ENCODE results near the gene CTDSPL.
A peak's percentile ranks its signal among the peaks of the same experiment; 100 is the strongest.
"Not testable (repeated sequence)": the region's sequence is repeated elsewhere in the genome, so short reads cannot be mapped to it uniquely, and the experiment has no call there.

CTDSPL gene

GRCh38 chr3:37984051-37984450, 122.4 kb downstream of the CTDSPL start:
- FAIRE-seq (no peak), DNase-seq (ENCODE audit: insufficient read length, low spot score) (no peak)

GRCh38 chr3:37984596-37984995, 122.9 kb downstream of the CTDSPL start:
- no peak for DNase-seq (ENCODE audit: insufficient read length, low spot score)
- no peak for FAIRE-seq

GRCh38 chr3:37985637-37986320, 124.1 kb downstream of the CTDSPL start:
- DNase-seq (ENCODE audit: insufficient read length, low spot score) (no peak), FAIRE-seq (no peak)

DNA sequence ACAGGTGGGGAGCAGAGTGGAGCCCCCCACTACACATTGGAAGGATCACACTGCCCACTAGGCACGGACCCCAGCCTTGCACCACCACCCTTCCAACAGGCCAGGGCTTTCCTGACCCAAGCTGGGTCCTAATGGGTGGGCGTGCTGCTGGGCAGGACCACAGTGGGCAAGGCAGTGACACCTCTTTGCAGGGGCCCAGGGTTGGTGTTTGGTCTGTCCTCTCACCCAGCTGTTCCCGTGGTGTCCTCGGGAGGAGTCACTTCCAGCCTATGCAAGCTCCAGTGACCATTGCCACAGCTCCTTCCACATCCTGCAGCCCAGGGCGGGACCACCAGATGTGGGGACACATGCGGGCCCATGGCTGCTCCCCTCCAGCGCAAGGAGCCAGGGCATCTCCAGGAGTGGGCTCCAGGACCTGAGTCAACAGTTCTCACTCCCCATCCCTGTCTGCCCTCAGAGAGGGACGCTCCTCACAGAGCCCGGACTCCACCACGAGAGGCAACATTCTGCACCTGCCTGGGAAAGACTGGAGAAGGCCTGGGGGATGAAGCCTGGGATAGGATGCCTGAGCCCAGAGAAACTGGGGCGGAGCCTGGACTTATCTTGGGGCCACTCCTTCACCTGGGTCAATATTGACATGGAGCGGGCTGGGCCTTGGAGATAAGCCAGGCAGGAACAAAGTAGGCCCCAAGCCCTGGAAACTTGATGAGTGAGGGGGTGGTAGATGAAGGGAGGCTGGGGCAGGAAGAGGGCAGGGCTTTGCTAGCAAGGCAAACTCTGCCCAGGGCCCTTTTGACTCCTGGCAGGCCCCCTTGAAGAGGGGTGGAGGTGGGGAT, 125.0 kb downstream of the CTDSPL start:
- FAIRE-seq (no peak), DNase-seq (ENCODE audit: insufficient read length, low spot score) (no peak)

GRCh38 chr3:37987315-37987697, 125.6 kb downstream of the CTDSPL start:
- FAIRE-seq (no peak), DNase-seq (ENCODE audit: insufficient read length, low spot score) (no peak)

GRCh38 chr3:37987751-37988179, 126.1 kb downstream of the CTDSPL start:
- FAIRE-seq (no peak), DNase-seq (ENCODE audit: insufficient read length, low spot score) (no peak)

DNA sequence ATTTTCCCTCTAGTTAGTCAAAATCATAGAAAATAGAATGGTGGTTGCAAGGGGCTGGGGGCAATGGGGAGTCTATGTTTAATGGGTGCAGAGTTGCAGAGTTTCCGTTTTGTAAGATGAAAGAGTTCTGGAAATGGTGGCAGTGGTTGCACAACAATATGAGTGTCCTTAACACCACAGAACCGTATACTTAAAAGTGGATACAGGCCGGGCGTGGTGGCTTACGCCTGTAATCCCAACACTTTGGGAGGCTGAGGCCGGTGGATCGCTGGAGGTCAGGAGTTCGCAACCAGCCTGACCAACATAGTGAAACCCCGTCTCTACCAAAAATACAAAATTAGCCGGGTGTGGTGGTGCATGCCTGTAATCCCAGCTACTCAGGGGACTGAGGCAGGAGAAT, 126.7 kb downstream of the CTDSPL start:
- FAIRE-seq; DNase-seq (ENCODE audit: insufficient read length, low spot score): not testable (repeated sequence)

GRCh38 chr3:37988931-37989525, 127.3 kb downstream of the CTDSPL start:
- FAIRE-seq (no peak), DNase-seq (ENCODE audit: insufficient read length, low spot score) (no peak)

DNA sequence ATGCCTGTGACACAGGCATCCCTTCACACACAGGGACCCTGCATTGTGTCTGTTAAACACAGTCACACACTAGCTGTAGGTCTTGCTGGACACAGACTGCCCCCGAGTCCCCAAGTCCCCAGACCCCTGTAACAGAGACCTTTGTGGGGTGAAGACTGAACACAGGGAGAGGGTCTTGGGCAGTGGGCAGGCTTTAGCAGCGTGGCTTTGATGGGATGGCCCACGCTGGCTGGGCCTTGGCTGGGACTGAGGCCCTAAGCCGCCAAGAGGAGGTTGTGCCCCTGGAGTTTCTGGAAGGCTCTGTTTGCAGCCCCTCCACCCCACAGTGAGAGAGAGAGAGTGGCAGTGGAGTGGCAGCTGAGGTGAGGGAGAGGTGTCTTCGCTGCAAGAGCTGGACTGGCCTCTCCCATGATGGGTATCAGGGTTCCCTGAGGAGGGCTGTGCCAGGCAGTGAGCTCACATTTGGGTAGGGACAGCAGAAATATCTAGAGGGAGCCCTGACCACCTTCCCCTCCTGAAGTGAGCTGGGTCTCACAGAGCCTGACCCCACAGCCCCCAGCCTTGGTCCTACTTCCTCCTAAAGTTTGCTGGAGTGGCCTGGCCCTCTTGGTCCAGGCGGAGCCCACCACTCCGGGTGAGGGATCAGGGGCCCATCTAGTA, 128.3 kb downstream of the CTDSPL start:
- FAIRE-seq (no peak), DNase-seq (ENCODE audit: insufficient read length, low spot score) (no peak)

GRCh38 chr3:37990527-37990926, 128.8 kb downstream of the CTDSPL start, which contains the start of gene VILL:
TSS of gene VILL (plus strand) at chr3:37990786. CDS start at chr3:37993673, 2,887 bp downstream.
- no peak for FAIRE-seq
- DNase-seq (ENCODE audit: insufficient read length, low spot score) = no peak

DNA sequence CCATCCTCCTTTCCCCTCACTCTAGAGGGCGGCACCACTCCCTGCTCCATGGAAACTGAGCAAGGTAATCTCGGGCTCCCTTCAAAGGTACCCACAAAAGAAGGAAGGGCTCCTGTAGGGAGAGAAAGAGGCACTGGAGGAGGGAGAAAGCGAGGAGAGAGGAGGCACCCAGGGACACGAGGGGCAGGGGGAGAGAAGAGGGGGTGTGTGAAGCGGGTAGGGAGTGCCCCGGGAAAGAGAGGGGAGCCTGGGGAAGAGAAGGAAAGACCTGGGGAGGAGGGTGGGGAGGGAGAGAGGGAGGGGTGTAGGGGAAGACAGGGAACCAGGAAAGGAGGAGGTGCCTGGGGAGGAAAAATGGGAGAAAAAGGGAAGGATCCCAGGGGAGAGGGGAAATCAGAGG, 129.4 kb downstream of the CTDSPL start:
- no peak for DNase-seq (ENCODE audit: insufficient read length, low spot score)
- no peak for FAIRE-seq

DNA sequence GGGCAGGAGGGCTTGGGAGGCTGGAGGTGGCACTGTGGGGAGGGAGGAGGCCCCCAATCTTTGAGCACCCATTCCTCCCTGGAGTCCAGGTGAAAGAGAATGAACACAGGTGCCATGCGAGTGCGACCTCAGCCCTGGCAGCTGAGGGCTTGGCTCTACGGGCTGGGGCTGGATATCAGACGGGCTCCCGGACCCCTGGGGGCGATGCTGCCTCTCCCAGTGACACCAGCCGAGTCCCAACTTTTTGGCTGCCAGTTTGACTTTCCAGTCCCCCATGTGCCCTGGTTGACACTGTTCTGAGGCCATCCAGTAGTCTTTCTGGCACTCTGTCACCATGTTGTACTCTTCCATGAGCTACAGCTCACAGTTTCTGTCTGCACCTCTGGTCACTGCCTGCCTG, 130.1 kb downstream of the CTDSPL start:
- no peak for DNase-seq (ENCODE audit: insufficient read length, low spot score)
- FAIRE-seq = no peak

- DNase-seq (ENCODE audit: insufficient read length, low spot score) = no peak
- no peak for FAIRE-seq
These were observed 130.8 kb downstream of the CTDSPL start for GRCh38 chr3:37992271-37993066.

- DNase-seq (ENCODE audit: insufficient read length, low spot score) (no peak), FAIRE-seq (peak; percentile 72)
These were observed 131.4 kb downstream of the CTDSPL start for GRCh38 chr3:37993067-37993455.

- FAIRE-seq = no peak
- no peak for DNase-seq (ENCODE audit: insufficient read length, low spot score)
These were observed 131.8 kb downstream of the CTDSPL start for GRCh38 chr3:37993460-37993819.

DNA sequence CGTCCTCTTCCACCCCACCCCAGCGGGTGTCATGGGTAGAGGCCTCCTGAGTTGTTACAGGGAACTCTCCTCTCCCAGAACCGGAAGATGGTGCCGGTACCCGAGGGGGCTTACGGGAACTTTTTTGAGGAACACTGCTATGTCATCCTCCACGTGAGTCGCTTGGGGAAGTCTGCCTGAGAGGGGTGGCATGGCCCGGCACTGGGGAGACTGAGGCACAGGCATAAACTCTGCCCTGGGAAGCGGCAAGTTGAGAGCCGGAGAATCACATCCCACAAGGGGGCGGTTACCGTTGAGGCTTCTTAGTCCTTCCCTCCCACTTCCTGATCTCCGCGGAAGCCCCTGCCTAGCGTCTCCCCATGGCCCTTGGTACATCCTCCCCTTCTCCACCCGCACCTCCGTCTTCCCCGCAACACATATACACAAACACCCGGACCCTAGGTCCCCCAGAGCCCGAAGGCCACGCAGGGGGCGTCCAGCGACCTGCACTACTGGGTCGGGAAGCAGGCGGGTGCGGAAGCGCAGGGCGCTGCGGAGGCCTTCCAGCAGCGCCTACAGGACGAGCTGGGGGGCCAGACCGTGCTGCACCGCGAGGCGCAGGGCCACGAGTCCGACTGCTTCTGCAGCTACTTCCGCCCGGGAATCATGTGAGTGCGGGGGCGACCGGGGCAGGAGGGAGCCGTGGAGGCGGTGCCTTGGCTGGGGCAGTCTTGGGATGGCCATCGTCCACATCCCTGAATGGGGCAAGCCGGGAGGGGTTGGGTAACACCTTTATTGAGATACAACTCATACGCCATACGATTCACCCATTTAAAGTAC, 132.3 kb downstream of the CTDSPL start:
- peak; percentile 40 for DNase-seq (ENCODE audit: insufficient read length, low spot score)
- FAIRE-seq = peak; percentile 92

- FAIRE-seq = no peak
- DNase-seq (ENCODE audit: insufficient read length, low spot score) = no peak
These were observed 132.9 kb downstream of the CTDSPL start for GRCh38 chr3:37994639-37994972.

- FAIRE-seq = no peak
- DNase-seq (ENCODE audit: insufficient read length, low spot score) = no peak
These were observed 134.3 kb downstream of the CTDSPL start for GRCh38 chr3:37995652-37996641.

Measured in GM19239 (cell line).